HepG2 (cell line): ENCODE data around the gene BDP1. TPM values are rescaled to one million over a fixed set of nuclear protein-coding genes. Genes with fewer than 3 reads are reported as not detected.

ENCODE experiments used
- ATAC-seq: fragments of 200-7000 bp; cut with Tn5 transposase; 3 replicates; pipeline ENCODE4 v1.9.1; 2020; ENCODE audit warnings: mild to moderate bottlenecking, moderate library complexity
- BruUV-seq: library from RNA; stranded (reverse); fragments of 400-500 nt; replicated peaks from 2 replicates; lab custom pipeline; 2021; lab: Mats Ljungman, UMichigan
- CTCF ChIA-PET: fragments of 300-600 bp; formaldehyde crosslinking; extraction: SDS; loops from one replicate; lab custom pipeline; 2021; ENCODE audit warnings: low total read pairs, inconsistent platforms, low intra/inter-chr PET ratio; lab: Yijun Ruan, JAX
- POLR2A ChIA-PET: fragments of 350-600 bp; sonication (Branson Sonifier 250); formaldehyde crosslinking; loops from one replicate; lab custom pipeline; 2020; ENCODE audit warnings: antibody characterized with exemption, inconsistent platforms; lab: Yijun Ruan, JAX
- DNase-seq: peaks from one replicate; pipeline ENCODE4 v3.0.0-alpha.2; 2015; ENCODE audit warnings: low spot score
- FAIRE-seq: peaks from 3 replicates; lab custom pipeline; 2011; peaks lifted over from hg19 to GRCh38; lab: Jason Lieb, UNC
- H2AFZ ChIP-seq: one replicate; pipeline ENCODE4 v1.6.1; 2011; ENCODE audit warnings: low read length, inconsistent platforms
- H3K27ac ChIP-seq: fragments of 300-600 bp; 3 replicates; pipeline ENCODE4 v1.8.0; 2011; ENCODE audit warnings: mixed run types, mild to moderate bottlenecking, mixed read lengths, low read length, inconsistent platforms; ENCODE audit not compliant: insufficient read depth; ENCODE audit errors: extremely low read length
- H3K27me3 ChIP-seq, 2 experiments: fragments of 200-600 bp in 1 of 2; 2 replicates in 1 of 2; 3 replicates in 1 of 2; pipeline versions ENCODE4 v1.6.0 to v1.8.0; 2011; ENCODE audit warnings: low read length in 2 of 2, mild to moderate bottlenecking in 2 of 2, moderate library complexity in 2 of 2, inconsistent platforms in 1 of 2; ENCODE audit not compliant: insufficient read depth in 2 of 2, control insufficient read depth in 1 of 2
- H3K36me3 ChIP-seq, 2 experiments: fragments of 200-600 bp in 1 of 2; replicated peaks in 1 of 2; 2 replicates in 1 of 2; 3 replicates in 1 of 2; pipeline versions ENCODE4 v1.5.1 to v1.8.0; 2011; ENCODE audit warnings: low read length in 2 of 2, inconsistent platforms in 1 of 2; ENCODE audit not compliant: insufficient read depth in 2 of 2, control insufficient read depth in 1 of 2
- H3K4me1 ChIP-seq: 2 replicates; pipeline ENCODE4 v1.5.1; 2012; ENCODE audit warnings: low read length, inconsistent platforms; ENCODE audit not compliant: insufficient read depth
- H3K4me2 ChIP-seq: 2 replicates; pipeline ENCODE4 v1.6.0; 2011; ENCODE audit warnings: low read depth, low read length, inconsistent platforms
- H3K4me3 ChIP-seq, 3 experiments: fragments of 200-600 bp in 1 of 3; sonication (generic), shearing (Covaris generic) in 1 of 3; replicated peaks in 1 of 3; 2 replicates each; pipeline ENCODE4 v1.5.1; 2011 to 2016; ENCODE audit warnings: low read length in 3 of 3, inconsistent platforms in 2 of 3, low read depth in 2 of 3, mild to moderate bottlenecking in 2 of 3, control low read depth in 1 of 3, mixed read lengths in 1 of 3; ENCODE audit not compliant: insufficient read depth in 1 of 3
- H3K79me2 ChIP-seq: one replicate; pipeline ENCODE4 v1.6.1; 2011; ENCODE audit warnings: low read length, inconsistent platforms; ENCODE audit not compliant: insufficient read depth
- H3K9ac ChIP-seq: 2 replicates; pipeline ENCODE4 v1.6.0; 2011; ENCODE audit warnings: mild to moderate bottlenecking, low read depth, low read length, inconsistent platforms; ENCODE audit not compliant: insufficient read depth
- H3K9me3 ChIP-seq: 2 replicates; pipeline ENCODE4 v1.5.1; 2012; ENCODE audit warnings: mild to moderate bottlenecking, low read length
- H4K20me1 ChIP-seq: 2 replicates; pipeline ENCODE4 v1.6.0; 2011; ENCODE audit warnings: inconsistent platforms, mild to moderate bottlenecking, low read length, moderate library complexity; ENCODE audit not compliant: insufficient read depth
- WGBS: methylation state at CpG from one replicate; pipeline ENCODE4 v1.1.6; 2017; ENCODE audit warnings: low lambda C conversion rate; 5-methylcytosine and 5-hydroxymethylcytosine counted together
- in situ Hi-C: cut with HindIII; loops from 2 replicates; pipeline ENCODE4 v1.10.0; 2017; ENCODE audit warnings: low pct_unique_long_range_greater_than_20kb; ENCODE audit not compliant: extremely low pct_ligation_motif_present
- intact Hi-C: fragments of 100-400 bp; cut with micrococcal nuclease; formaldehyde crosslinking; loops from one replicate; pipeline ENCODE4 v1.10.0; 2022; ENCODE audit not compliant: unreplicated experiment
- polyA plus RNA-seq, 8 experiments: library from polyadenylated mRNA; depleted of rRNA in 3 of 8; stranded (reverse) in 7 of 8; unstranded in 1 of 8; fragments of >200 nt; fragmentation: Illumina TruSeq in 4 of 8; extraction: Trizol in 4 of 8; gene quantifications; 2 replicates each; pipeline versions ENCODE4 v1.2.1 to v1.2.3, GENCODE V29; 2011 to 2016; ENCODE audit warnings: low read depth in 4 of 8, missing spikeins in 1 of 8, mixed read lengths in 1 of 8; ENCODE audit not compliant: insufficient read depth in 1 of 8
- small RNA-seq, 3 experiments: library from RNA; depleted of rRNA; stranded (forward); fragments of <200 nt; gene quantifications; one replicate each; pipeline ENCODE3, GENCODE V24; 2012; ENCODE audit warnings: low read depth in 2 of 3, low replicate concordance in 1 of 3; ENCODE audit not compliant: insufficient read length in 3 of 3, insufficient read depth in 2 of 3
- total RNA-seq, 5 experiments: library from RNA; depleted of rRNA; stranded (reverse); fragments of >200 nt; fragmentation: Illumina TruSeq; extraction: Trizol; gene quantifications; 2 replicates each; pipeline ENCODE4 v1.2.3, GENCODE V29; 2016; ENCODE audit warnings: low read depth in 1 of 5
- TF ChIP-seq, protein P1 (sequence below): sonication (generic); formaldehyde crosslinking; IDR thresholded peaks from 2 replicates; pipeline ENCODE4 v1.4.0; 2020; ENCODE audit warnings: mild to moderate bottlenecking, missing genetic modification reagents

The BDP1 gene
- total and polyA plus RNA-seq, 2 of the 13 experiments (the other 11 are each of a cell fraction or from before 2014, with no cell fraction given), result 10.2 to 22.4 TPM

DNA sequence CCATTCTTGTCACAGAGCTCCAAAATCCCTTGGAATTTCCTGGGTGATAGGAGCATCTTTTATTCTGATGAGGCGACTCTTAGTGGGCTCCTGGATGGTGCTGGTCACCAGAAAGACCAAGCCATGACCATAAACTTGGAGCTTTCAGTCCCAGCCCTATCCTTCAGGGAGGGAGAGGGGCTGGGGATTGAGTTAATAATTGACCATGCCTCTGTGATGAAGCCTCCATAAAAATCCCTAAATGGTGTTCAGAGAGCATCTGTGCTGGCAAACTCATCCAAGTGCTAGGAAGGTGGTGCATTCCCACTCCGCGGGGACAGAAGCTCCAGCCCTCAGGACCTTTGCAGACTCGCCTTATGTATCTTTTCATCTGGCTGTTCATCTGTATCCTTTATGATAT, 160.4 kb downstream of the BDP1 start:
- DNase-seq (peak; percentile 4), FAIRE-seq (no peak), ATAC-seq (no peak; the same call in 1 of the 3 replicates)
- 89% methylated on average over 4 of the region's 4 CpGs for WGBS
- Histone ChIP-seq H3K4me2 (no peak overlapping the region), H3K9ac (no peak overlapping the region), H3K9me3 (no peaks in the 10 kb centered on the region), H3K36me3 (peaks cover 5 to 44% of the 10 kb centered on the region in 2 experiments), H3K4me3 (no peak overlapping the region), H3K27me3 (no peaks in the 10 kb centered on the region), H2AFZ (no peak overlapping the region), H3K79me2 (peaks cover 8% of the 10 kb centered on the region), H4K20me1 (no peaks in the 10 kb centered on the region), H3K4me1 (peaks cover 12% of the 10 kb centered on the region; the same call in 1 of the 2 replicates), H3K27ac (no peak overlapping the region)
- POLR2A ChIA-PET, result no interaction called here
- intact Hi-C loops, result no loop called here
- CTCF ChIA-PET, result no interaction called here
- no TSS peak for BruUV-seq
- in situ Hi-C loops, result no loop called here
- TF ChIP-seq, protein P1, sequence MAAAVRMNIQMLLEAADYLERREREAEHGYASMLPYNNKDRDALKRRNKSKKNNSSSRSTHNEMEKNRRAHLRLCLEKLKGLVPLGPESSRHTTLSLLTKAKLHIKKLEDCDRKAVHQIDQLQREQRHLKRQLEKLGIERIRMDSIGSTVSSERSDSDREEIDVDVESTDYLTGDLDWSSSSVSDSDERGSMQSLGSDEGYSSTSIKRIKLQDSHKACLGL (CRISPR knock-in tag), result no peak

Small RNA genes lying within 50 kb of the gene (small RNA-seq; reads per million reads assigned to genes)
- 0 to 0.10 (median 0) reads per million in 3 experiments for gene HMGN1P12

Other genes starting within 250 kb of the BDP1 start
- 83.6 and 133 TPM in 2 replicates for gene MCCC2, start 131.7 kb downstream of the BDP1 start, total RNA-seq (2016; rRNA removed; fragmentation: Illumina TruSeq; extraction: Trizol)
- 32.4 and 44.8 TPM in 2 replicates for gene MCCC2, start 131.7 kb downstream of the BDP1 start, polyA plus RNA-seq (2011; rRNA removed)